OCI-LY7 (cell line): ENCODE data around the gene GABARAPL2. TPM values are rescaled to one million over a fixed set of nuclear protein-coding genes. Genes with fewer than 3 reads are reported as not detected.

ENCODE experiments used
- BruUV-seq: library from RNA; stranded (reverse); fragments of 400-500 nt; replicated peaks from 2 replicates; lab custom pipeline; 2021; lab: Mats Ljungman, UMichigan
- CTCF ChIA-PET: fragments of 300-600 bp; sonication (Branson Sonifier 250); formaldehyde crosslinking; loops from one replicate; lab custom pipeline; 2022; ENCODE audit warnings: antibody characterized with exemption; ENCODE audit not compliant: unreplicated experiment; lab: Charles Lee
- POLR2A ChIA-PET: fragments of 300-600 bp; sonication (Branson Sonifier 250); formaldehyde crosslinking; loops from one replicate; lab custom pipeline; 2022; ENCODE audit warnings: antibody characterized with exemption; lab: Charles Lee
- DNase-seq: peaks from one replicate; pipeline ENCODE4 v3.0.0-alpha.2; 2015; ENCODE audit warnings: low spot score
- H2AFZ ChIP-seq: fragments of 200-600 bp; sonication (generic), shearing (Covaris generic); 2 replicates; pipeline ENCODE4 v1.6.1; 2014; ENCODE audit warnings: mild to moderate bottlenecking, antibody characterized with exemption, low read length, moderate library complexity
- H3K27ac ChIP-seq: fragments of 200-600 bp; sonication (generic); 2 replicates; pipeline ENCODE4 v1.5.1; 2014; ENCODE audit warnings: mixed run types, low read depth, mild to moderate bottlenecking, moderate library complexity, low read length, inconsistent platforms; ENCODE audit not compliant: poor library complexity, severe bottlenecking
- H3K36me3 ChIP-seq: fragments of 200-600 bp; sonication (generic); 2 replicates; pipeline ENCODE4 v1.6.1; 2014; ENCODE audit warnings: mild to moderate bottlenecking, antibody characterized with exemption, low read length, moderate library complexity, mixed read lengths; ENCODE audit not compliant: insufficient read depth
- H3K4me1 ChIP-seq: fragments of 200-600 bp; sonication (generic); 2 replicates; pipeline ENCODE4 v1.5.1; 2014; ENCODE audit warnings: mild to moderate bottlenecking, low read length; ENCODE audit not compliant: insufficient read depth, poor library complexity, severe bottlenecking
- H3K4me2 ChIP-seq: fragments of 200-600 bp; sonication (generic); 2 replicates; pipeline ENCODE4 v1.6.1; 2014; ENCODE audit warnings: mild to moderate bottlenecking, low read length
- H3K4me3 ChIP-seq: fragments of 200-600 bp; sonication (generic); 2 replicates; pipeline ENCODE4 v1.5.1; 2014; ENCODE audit warnings: mild to moderate bottlenecking, low read depth, low read length; ENCODE audit not compliant: poor library complexity, severe bottlenecking
- H3K79me2 ChIP-seq: fragments of 200-600 bp; sonication (generic); 2 replicates; pipeline ENCODE4 v1.6.1; 2016; ENCODE audit warnings: low read depth, mild to moderate bottlenecking, low read length, moderate library complexity, mixed read lengths; ENCODE audit not compliant: insufficient read depth
- H3K9me2 ChIP-seq: fragments of 200-600 bp; sonication (generic); 2 replicates; pipeline ENCODE4 v1.6.1; 2016; ENCODE audit warnings: mild to moderate bottlenecking, low read length, mixed read lengths; ENCODE audit not compliant: insufficient read depth
- H3K9me3 ChIP-seq: fragments of 200-600 bp; sonication (generic); 2 replicates; pipeline ENCODE4 v1.6.1; 2014; ENCODE audit warnings: mild to moderate bottlenecking, mixed run types, low read length, mixed read lengths
- H4K20me1 ChIP-seq: fragments of 200-600 bp; sonication (generic); 2 replicates; pipeline ENCODE4 v1.6.1; 2014; ENCODE audit warnings: mild to moderate bottlenecking, antibody characterized with exemption, low read length, moderate library complexity, mixed read lengths; ENCODE audit not compliant: insufficient read depth
- EZH2phosphoT487 ChIP-seq: fragments of 200-600 bp; sonication (generic); IDR thresholded peaks from 2 replicates; pipeline ENCODE4 v1.6.1; 2018; ENCODE audit warnings: low read depth, borderline replicate concordance, mild to moderate bottlenecking, mixed run types, antibody characterized with exemption, low read length, moderate library complexity, mixed read lengths
- intact Hi-C: fragments of 100-400 bp; cut with micrococcal nuclease; formaldehyde crosslinking; loops from one replicate; pipeline ENCODE4 v1.10.0; 2022; ENCODE audit not compliant: unreplicated experiment
- total RNA-seq, 2 experiments: library from RNA; depleted of rRNA in 1 of 2; stranded (reverse); fragments of >200 nt in 1 of 2; shearing (Covaris generic) in 1 of 2; gene quantifications; 2 replicates each; pipeline ENCODE4 v1.2.3, GENCODE V29; 2014 to 2022
- TF ChIP-seq, protein P1 (sequence below): fragments of 200-600 bp; sonication (generic); conservative IDR thresholded peaks from 2 replicates; pipeline ENCODE4 v1.5.1; 2014; ENCODE audit warnings: mild to moderate bottlenecking, antibody characterized with exemption, low read length, moderate library complexity, mixed read lengths

GABARAPL2 gene
- total RNA-seq, 2 experiments from 2014 or later, result 57.7 to 93.5 TPM

DNA sequence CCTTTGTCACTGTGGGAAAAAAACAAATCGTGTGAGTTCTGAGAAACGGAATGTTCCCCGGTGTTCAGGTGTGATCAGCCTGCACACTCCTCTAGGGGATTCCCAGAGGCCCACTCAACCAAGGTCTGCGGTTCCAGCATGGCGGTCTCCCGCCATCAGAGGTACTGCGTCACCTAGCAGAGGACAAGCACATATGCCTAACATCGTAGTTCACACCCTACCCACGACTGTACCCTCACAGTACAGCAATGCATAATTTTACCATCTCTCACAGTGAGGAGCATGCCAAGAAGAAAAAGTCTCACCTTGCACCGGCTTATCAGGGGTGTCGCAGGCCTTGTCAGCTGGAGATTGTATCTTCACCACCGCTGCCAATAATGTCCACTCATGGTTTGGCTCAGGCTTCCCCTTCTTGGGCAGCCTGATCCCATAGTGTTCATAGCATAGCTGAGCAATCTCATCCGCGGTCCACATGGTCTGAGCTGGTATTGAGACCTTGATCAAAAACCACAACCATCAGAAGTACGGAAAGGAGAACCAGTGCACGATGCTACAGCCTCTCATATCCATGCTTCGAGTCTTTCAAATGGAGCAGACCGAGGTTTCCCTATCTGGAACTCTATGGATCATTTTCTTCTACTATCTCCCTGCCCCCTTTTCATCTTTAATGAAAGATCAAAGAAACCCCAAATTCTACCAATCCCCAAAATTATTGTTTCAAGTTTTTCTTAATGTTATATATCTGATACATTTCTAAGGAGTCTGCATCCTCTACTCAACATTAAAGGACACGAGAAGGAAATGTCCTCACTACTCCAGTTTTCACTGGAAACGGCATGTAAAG, 54.4 kb downstream of the GABARAPL2 start:
- Histone ChIP-seq H3K4me3 (peak overlapping the region; percentile 82), H3K4me1 (peaks cover 22% of the 10 kb centered on the region), H3K79me2 (peaks cover 20% of the 10 kb centered on the region; the same call in 1 of the 2 replicates), H3K9me2 (no peaks in the 10 kb centered on the region), H3K9me3 (no peaks in the 10 kb centered on the region), H3K36me3 (peaks cover 63% of the 10 kb centered on the region), H4K20me1 (no peaks in the 10 kb centered on the region), H3K27ac (no peak overlapping the region), H3K4me2 (peak overlapping the region; percentile 94), H2AFZ (no peak overlapping the region)
- DNase-seq, result no peak
- BruUV-seq, result no TSS peak
- ChIA-PET CTCF (interaction anchor here (1.0 kb wide), 1 partner anchor 16 kb away, joined by 3 read pairs; no protein-coding TSS in a partner anchor), POLR2A (interaction anchor here (0.6 to 3.4 kb wide), 8 partner anchors 18 to 126 kb away, joined by 3 to 26 read pairs (median 3); partner anchors contain the start of genes GABARAPL2, KARS1 and TERF2IP)
- no peak for TF ChIP-seq EZH2phosphoT487
- TF ChIP-seq, protein P1, sequence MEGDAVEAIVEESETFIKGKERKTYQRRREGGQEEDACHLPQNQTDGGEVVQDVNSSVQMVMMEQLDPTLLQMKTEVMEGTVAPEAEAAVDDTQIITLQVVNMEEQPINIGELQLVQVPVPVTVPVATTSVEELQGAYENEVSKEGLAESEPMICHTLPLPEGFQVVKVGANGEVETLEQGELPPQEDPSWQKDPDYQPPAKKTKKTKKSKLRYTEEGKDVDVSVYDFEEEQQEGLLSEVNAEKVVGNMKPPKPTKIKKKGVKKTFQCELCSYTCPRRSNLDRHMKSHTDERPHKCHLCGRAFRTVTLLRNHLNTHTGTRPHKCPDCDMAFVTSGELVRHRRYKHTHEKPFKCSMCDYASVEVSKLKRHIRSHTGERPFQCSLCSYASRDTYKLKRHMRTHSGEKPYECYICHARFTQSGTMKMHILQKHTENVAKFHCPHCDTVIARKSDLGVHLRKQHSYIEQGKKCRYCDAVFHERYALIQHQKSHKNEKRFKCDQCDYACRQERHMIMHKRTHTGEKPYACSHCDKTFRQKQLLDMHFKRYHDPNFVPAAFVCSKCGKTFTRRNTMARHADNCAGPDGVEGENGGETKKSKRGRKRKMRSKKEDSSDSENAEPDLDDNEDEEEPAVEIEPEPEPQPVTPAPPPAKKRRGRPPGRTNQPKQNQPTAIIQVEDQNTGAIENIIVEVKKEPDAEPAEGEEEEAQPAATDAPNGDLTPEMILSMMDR, result no peak
- intact Hi-C loops, result loop anchor here (1.0 kb wide), 1 partner anchor 64 kb away; the partner anchor contains the start of gene TMEM231

GRCh38 chr16:75621170-75621477, 54.9 kb downstream of the GABARAPL2 start:
- no peak overlapping the region for H3K27ac ChIP-seq
- DNase-seq, result peak; percentile 64
- ChIA-PET POLR2A (interaction anchor here (0.6 to 3.4 kb wide), 11 partner anchors 8 to 1067 kb away, joined by 3 to 26 read pairs (median 4); partner anchors contain the start of genes GABARAPL2, KARS1 and TERF2IP), CTCF (interaction anchor here (1.0 to 1.1 kb wide), 3 partner anchors 65 to 143 kb away, joined by 3 to 6 read pairs (median 3); partner anchors contain the start of gene TMEM231)
- TF ChIP-seq EZH2phosphoT487, result no peak
- TF ChIP-seq, protein P1, result peak; percentile 89
- H3K9me3 ChIP-seq, result no peaks in the 10 kb centered on the region
- H4K20me1 ChIP-seq, result no peaks in the 10 kb centered on the region
- no peaks in the 10 kb centered on the region for H3K9me2 ChIP-seq
- peaks cover 63% of the 10 kb centered on the region for H3K36me3 ChIP-seq
- no peak overlapping the region for H2AFZ ChIP-seq
- peaks cover 22% of the 10 kb centered on the region for H3K4me1 ChIP-seq
- H3K4me3 ChIP-seq, result peak overlapping the region; percentile 82
- peak overlapping the region; percentile 94 for H3K4me2 ChIP-seq
- intact Hi-C loops, result loop anchor here (1.0 kb wide), 1 partner anchor 65 kb away; the partner anchor contains the start of gene TMEM231
- BruUV-seq, result no TSS peak
- H3K79me2 ChIP-seq, result peaks cover 20% of the 10 kb centered on the region; the same call in 1 of the 2 replicates
